ENCODE results near the gene SERINC5. TPM values are rescaled to one million over a fixed set of nuclear protein-coding genes. Genes with fewer than 3 reads are reported as not detected.

SERINC5 gene
- total RNA-seq, 5 donors from 2014 or later (not counting 1 experiment from before 2014, with no cell fraction given): 109 to 170 (median 112) TPM

DNA sequence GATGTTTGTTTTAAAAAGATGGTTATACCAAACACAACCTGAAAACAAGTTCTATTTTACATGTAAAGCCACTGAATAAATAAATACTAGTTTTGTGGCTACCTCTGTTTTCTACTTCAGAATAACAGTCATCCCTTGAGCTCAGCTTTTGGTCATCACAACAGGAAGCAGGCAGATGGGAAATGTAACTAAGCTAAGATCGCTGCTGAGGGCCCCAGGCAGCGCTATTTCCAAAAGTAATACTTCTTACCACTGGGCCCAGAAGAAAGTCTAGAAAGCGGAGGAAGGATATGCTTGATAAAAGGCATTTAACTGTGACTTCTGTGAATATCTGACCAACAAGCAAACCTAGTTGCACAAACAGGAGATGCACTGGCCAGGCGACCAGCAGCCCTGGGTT lies 61.4 kb downstream of the SERINC5 start:
- H3K4me3 Mint-ChIP-seq: peak overlapping the region; percentile 35 to 84 (median 71)
- Histone ChIP-seq H3K27me3 (replicated peaks in 1 of 2; ENCODE audit: control insufficient read depth in 2 of 2, extremely low read depth in 1 of 2, insufficient read depth in 2 of 2, low read length in 1 of 2) (no peaks in the 10 kb centered on the region), H3K9me3 (no peaks in the 10 kb centered on the region), H3K27ac (ENCODE audit: low read length) (peak overlapping the region; percentile 85), H3K4me1 (ENCODE audit: control insufficient read depth in 1 of 2, extremely low read depth in 1 of 2, insufficient read depth in 2 of 2, low read length in 2 of 2) (peaks cover 67 to 85% of the 10 kb centered on the region in 2 experiments), H3K4me3 (ENCODE audit: control insufficient read depth in 1 of 2, extremely low read depth in 1 of 2, low read length in 1 of 2) (peak overlapping the region in 1 of 2 donors; percentile 29), H3K36me3 (ENCODE audit: control insufficient read depth in 2 of 2, extremely low read depth in 1 of 2, insufficient read depth in 1 of 2, low read length in 1 of 2) (peaks cover 6 to 30% of the 10 kb centered on the region in 2 donors)
- peak overlapping the region; percentile 96 for H3K27ac Mint-ChIP-seq
- ChIA-PET POLR2A (interaction anchor here (0.7 to 1.4 kb wide), 4 partner anchors 9 to 62 kb away, joined by 4 to 7 read pairs (median 5); no protein-coding TSS in a partner anchor), CTCF (interaction anchor here in 1 of 2 donors (0.9 kb wide), 1 partner anchor 11 kb away, joined by 3 read pairs; no protein-coding TSS in a partner anchor)
- no peaks in the 10 kb centered on the region for H3K9me3 Mint-ChIP-seq
- ATAC-seq (replicated peaks in 1 of 4) (no peak), DNase-seq (no peak)
- peaks cover 36% of the 10 kb centered on the region for H3K36me3 Mint-ChIP-seq
- no peaks in the 10 kb centered on the region for H3K27me3 Mint-ChIP-seq
- H3K4me1 Mint-ChIP-seq: peaks cover 91 to 98% (median 93%) of the 10 kb centered on the region in 3 donors
- WGBS (ENCODE audit: insufficient coverage): 33% methylated on average over 1 of the region's 4 CpGs

DNA sequence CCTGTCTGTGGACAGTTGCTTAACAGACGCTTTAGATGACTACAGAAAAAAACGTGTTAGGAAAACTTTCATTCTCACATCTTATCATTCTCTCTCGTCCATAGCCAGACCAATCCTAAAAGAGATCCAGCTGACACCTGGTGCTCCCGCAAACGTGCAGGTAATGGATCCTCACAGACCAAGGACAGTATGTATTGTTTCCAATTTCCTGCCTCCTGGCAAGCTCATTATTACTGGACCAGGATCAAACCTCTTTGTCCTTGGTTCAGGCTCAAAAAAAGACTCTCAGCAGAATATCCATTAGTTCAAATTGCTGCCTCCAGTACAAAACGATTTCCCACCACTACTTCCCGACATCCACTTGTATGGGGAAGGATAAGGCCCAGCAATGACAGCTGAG lies 62.4 kb downstream of the SERINC5 start:
- Histone ChIP-seq H3K4me3 (ENCODE audit: control insufficient read depth in 1 of 2, extremely low read depth in 1 of 2, low read length in 1 of 2) (no peak overlapping the region), H3K27ac (ENCODE audit: low read length) (peak overlapping the region; percentile 85), H3K9me3 (no peaks in the 10 kb centered on the region), H3K36me3 (ENCODE audit: control insufficient read depth in 2 of 2, extremely low read depth in 1 of 2, insufficient read depth in 1 of 2, low read length in 1 of 2) (peaks cover 6 to 20% of the 10 kb centered on the region in 2 donors), H3K4me1 (ENCODE audit: control insufficient read depth in 1 of 2, extremely low read depth in 1 of 2, insufficient read depth in 2 of 2, low read length in 2 of 2) (peaks cover 67 to 87% of the 10 kb centered on the region in 2 experiments), H3K27me3 (replicated peaks in 1 of 2; ENCODE audit: control insufficient read depth in 2 of 2, extremely low read depth in 1 of 2, insufficient read depth in 2 of 2, low read length in 1 of 2) (no peaks in the 10 kb centered on the region)
- 42% methylated on average over 5 of the region's 7 CpGs for WGBS (ENCODE audit: insufficient coverage)
- CTCF ChIA-PET: interaction anchor here in 1 of 2 donors (1.3 to 2.1 kb wide), 2 partner anchors 11 to 19 kb away, joined by 3 to 10 read pairs; no protein-coding TSS in a partner anchor
- Mint-ChIP-seq H3K9me3 (no peaks in the 10 kb centered on the region), H3K4me3 (peak overlapping the region; percentile 55 to 84 (median 71)), H3K36me3 (peaks cover 27% of the 10 kb centered on the region), H3K27me3 (no peaks in the 10 kb centered on the region), H3K4me1 (peaks cover 90 to 98% (median 91%) of the 10 kb centered on the region in 3 donors), H3K27ac (peak overlapping the region; percentile 96)
- DNase-seq: no peak
- POLR2A ChIA-PET: interaction anchor here (0.6 to 2.2 kb wide), 9 partner anchors 11 to 102 kb away, joined by 3 to 11 read pairs (median 4); no protein-coding TSS in a partner anchor
- no peak for ATAC-seq (replicated peaks in 1 of 4)

DNA sequence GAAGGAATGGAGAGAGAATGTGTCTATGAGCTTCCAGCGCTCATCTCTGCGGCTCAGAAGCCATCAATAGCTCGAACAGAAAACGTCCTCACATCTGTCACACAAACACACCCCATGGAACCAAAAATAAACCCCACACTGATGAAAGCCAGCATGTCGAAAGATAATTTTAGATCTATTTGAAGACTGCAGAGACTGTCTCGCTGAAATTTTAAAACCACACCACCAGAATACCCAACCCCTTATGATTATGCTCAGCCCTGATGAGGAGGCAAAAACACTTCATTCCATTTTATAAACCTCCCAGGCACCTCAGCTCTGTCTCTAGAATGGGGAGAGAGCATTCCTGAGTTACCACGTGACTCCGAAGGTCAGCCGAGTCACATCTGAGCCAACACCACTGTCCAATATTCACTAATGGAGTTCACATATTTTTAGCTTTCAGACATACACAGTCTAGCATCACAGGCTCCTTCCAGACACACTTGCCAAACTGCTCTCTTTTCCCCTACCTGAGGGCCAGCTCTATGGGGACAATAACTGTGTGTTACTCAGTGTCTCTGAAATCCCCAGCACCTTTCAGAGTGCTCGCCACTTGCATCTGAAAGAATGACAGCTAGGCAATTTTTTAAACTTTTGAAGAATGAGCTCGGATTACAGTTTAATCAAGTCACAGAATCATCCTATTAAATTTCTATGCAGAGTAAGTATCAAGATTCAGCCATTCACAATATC lies 63.2 kb downstream of the SERINC5 start:
- Histone ChIP-seq H3K4me1 (ENCODE audit: control insufficient read depth in 1 of 2, extremely low read depth in 1 of 2, insufficient read depth in 2 of 2, low read length in 2 of 2) (peaks cover 73 to 88% of the 10 kb centered on the region in 2 experiments), H3K36me3 (ENCODE audit: control insufficient read depth in 2 of 2, extremely low read depth in 1 of 2, insufficient read depth in 1 of 2, low read length in 1 of 2) (peaks cover 0 to 15% of the 10 kb centered on the region in 2 donors), H3K27ac (ENCODE audit: low read length) (peak overlapping the region; percentile 85), H3K4me3 (ENCODE audit: control insufficient read depth in 1 of 2, extremely low read depth in 1 of 2, low read length in 1 of 2) (peak overlapping the region; percentile 0 to 33), H3K27me3 (replicated peaks in 1 of 2; ENCODE audit: control insufficient read depth in 2 of 2, extremely low read depth in 1 of 2, insufficient read depth in 2 of 2, low read length in 1 of 2) (no peaks in the 10 kb centered on the region), H3K9me3 (no peaks in the 10 kb centered on the region)
- Mint-ChIP-seq H3K9me3 (no peaks in the 10 kb centered on the region), H3K4me3 (peak overlapping the region; percentile 55 to 84 (median 71)), H3K27ac (peak overlapping the region; percentile 96), H3K4me1 (peaks cover 87 to 98% (median 89%) of the 10 kb centered on the region in 3 donors), H3K27me3 (no peaks in the 10 kb centered on the region), H3K36me3 (peaks cover 24% of the 10 kb centered on the region)
- peak in 6 of 35 experiments; percentile 17 to 54 (median 32) for DNase-seq
- CTCF ChIA-PET: interaction anchor here (0.6 to 2.1 kb wide), 7 partner anchors 9 to 100 kb away, joined by 3 to 10 read pairs (median 3); no protein-coding TSS in a partner anchor
- 57% methylated on average over 6 of the region's 11 CpGs for WGBS (ENCODE audit: insufficient coverage)
- peak; percentile 32 to 68 (median 42) for ATAC-seq (replicated peaks in 1 of 4)
- POLR2A ChIA-PET: interaction anchor here (0.6 to 2.2 kb wide), 10 partner anchors 10 to 101 kb away, joined by 3 to 11 read pairs (median 4); no protein-coding TSS in a partner anchor

DNA sequence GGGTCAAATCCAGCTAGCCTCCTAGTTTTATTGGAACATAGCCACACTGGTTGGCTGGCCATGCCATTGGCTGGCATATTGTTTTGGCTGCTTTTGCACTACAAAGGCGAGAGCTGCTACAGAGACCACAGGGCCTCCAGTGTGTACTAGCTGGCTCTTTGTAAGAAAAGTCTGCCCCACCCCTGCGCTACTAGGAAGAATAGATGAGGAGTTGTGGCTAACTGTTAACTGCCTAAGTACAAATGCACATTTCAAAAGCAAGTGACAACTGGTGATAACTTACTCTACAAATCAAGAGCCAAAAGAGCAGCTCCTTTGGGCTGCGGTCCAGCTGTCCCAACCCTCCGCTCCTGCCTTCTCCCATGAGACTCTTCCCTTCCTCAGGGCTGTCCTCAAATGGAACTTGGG lies 63.9 kb downstream of the SERINC5 start:
- Histone ChIP-seq H3K4me1 (ENCODE audit: control insufficient read depth in 1 of 2, extremely low read depth in 1 of 2, insufficient read depth in 2 of 2, low read length in 2 of 2) (peaks cover 79 to 89% of the 10 kb centered on the region in 2 experiments), H3K27ac (ENCODE audit: low read length) (peak overlapping the region; percentile 85), H3K4me3 (ENCODE audit: control insufficient read depth in 1 of 2, extremely low read depth in 1 of 2, low read length in 1 of 2) (peak overlapping the region; percentile 0 to 35), H3K9me3 (no peaks in the 10 kb centered on the region), H3K27me3 (replicated peaks in 1 of 2; ENCODE audit: control insufficient read depth in 2 of 2, extremely low read depth in 1 of 2, insufficient read depth in 2 of 2, low read length in 1 of 2) (no peaks in the 10 kb centered on the region), H3K36me3 (ENCODE audit: control insufficient read depth in 2 of 2, extremely low read depth in 1 of 2, insufficient read depth in 1 of 2, low read length in 1 of 2) (peaks cover 0 to 9% of the 10 kb centered on the region in 2 donors)
- Mint-ChIP-seq H3K36me3 (peaks cover 22% of the 10 kb centered on the region), H3K27me3 (no peaks in the 10 kb centered on the region), H3K9me3 (no peaks in the 10 kb centered on the region), H3K4me1 (peaks cover 86 to 98% (median 88%) of the 10 kb centered on the region in 3 donors), H3K4me3 (peak overlapping the region; percentile 55 to 84 (median 71)), H3K27ac (peak overlapping the region; percentile 96)
- POLR2A ChIA-PET: interaction anchor here (0.7 to 2.2 kb wide), 4 partner anchors 20 to 69 kb away, joined by 4 to 11 read pairs (median 4); no protein-coding TSS in a partner anchor
- WGBS (ENCODE audit: insufficient coverage): 26% methylated on average over 3 of the region's 4 CpGs
- CTCF ChIA-PET: interaction anchor here (0.6 to 2.1 kb wide), 6 partner anchors 13 to 67 kb away, joined by 3 to 10 read pairs (median 3); no protein-coding TSS in a partner anchor
- peak in 32 of 35 experiments; percentile 19 to 65 (median 44) for DNase-seq
- ATAC-seq (replicated peaks in 1 of 4): peak; percentile 78 to 85 (median 80)

DNA sequence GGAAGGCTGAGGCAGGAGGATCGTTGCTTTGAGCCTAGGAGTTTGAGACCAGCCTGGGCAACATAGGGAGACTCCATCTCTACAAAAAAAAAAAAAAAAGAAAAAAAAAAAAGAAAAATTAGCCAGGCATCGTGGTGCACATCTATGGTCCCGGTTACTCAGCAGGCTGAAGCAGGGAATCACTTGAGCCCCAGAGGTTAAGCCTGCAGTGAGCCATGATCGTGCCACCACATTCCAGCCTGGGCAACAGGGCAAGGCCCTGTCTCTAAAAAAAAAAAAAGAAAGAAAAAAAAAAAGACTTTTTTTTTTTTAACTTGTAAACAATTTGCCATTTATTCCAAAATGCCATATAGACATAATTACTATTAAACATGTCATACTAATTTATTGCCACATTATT lies 64.5 kb downstream of the SERINC5 start:
- Mint-ChIP-seq H3K27ac (peak overlapping the region; percentile 100), H3K9me3 (no peaks in the 10 kb centered on the region), H3K36me3 (peaks cover 24% of the 10 kb centered on the region), H3K27me3 (no peaks in the 10 kb centered on the region), H3K4me1 (peaks cover 88 to 99% (median 89%) of the 10 kb centered on the region in 3 donors), H3K4me3 (peak overlapping the region; percentile 84 to 86 (median 84))
- no peaks in the 10 kb centered on the region for H3K27me3 ChIP-seq (replicated peaks in 1 of 2; ENCODE audit: control insufficient read depth in 2 of 2, extremely low read depth in 1 of 2, insufficient read depth in 2 of 2, low read length in 1 of 2)
- H3K27ac ChIP-seq (ENCODE audit: low read length): peak overlapping the region; percentile 85
- peak in 1 of 4 experiments; percentile 1 for ATAC-seq (replicated peaks in 1 of 4)
- ChIA-PET POLR2A (interaction anchor here in 1 of 2 donors (2.2 kb wide), 1 partner anchor 63 kb away, joined by 11 read pairs; no protein-coding TSS in a partner anchor), CTCF (interaction anchor here in 1 of 2 donors (0.6 to 2.1 kb wide), 3 partner anchors 13 to 66 kb away, joined by 3 to 10 read pairs (median 4); no protein-coding TSS in a partner anchor)
- peak overlapping the region in 1 of 2 donors; percentile 35 for H3K4me3 ChIP-seq (ENCODE audit: control insufficient read depth in 1 of 2, extremely low read depth in 1 of 2, low read length in 1 of 2)
- H3K36me3 ChIP-seq (ENCODE audit: control insufficient read depth in 2 of 2, extremely low read depth in 1 of 2, insufficient read depth in 1 of 2, low read length in 1 of 2): peaks cover 0 to 6% of the 10 kb centered on the region in 2 donors
- WGBS (ENCODE audit: insufficient coverage): 80% methylated on average over 1 of the region's 4 CpGs
- DNase-seq: no peak
- no peaks in the 10 kb centered on the region for H3K9me3 ChIP-seq
- peaks cover 85 to 95% of the 10 kb centered on the region in 2 experiments for H3K4me1 ChIP-seq (ENCODE audit: control insufficient read depth in 1 of 2, extremely low read depth in 1 of 2, insufficient read depth in 2 of 2, low read length in 2 of 2)

DNA sequence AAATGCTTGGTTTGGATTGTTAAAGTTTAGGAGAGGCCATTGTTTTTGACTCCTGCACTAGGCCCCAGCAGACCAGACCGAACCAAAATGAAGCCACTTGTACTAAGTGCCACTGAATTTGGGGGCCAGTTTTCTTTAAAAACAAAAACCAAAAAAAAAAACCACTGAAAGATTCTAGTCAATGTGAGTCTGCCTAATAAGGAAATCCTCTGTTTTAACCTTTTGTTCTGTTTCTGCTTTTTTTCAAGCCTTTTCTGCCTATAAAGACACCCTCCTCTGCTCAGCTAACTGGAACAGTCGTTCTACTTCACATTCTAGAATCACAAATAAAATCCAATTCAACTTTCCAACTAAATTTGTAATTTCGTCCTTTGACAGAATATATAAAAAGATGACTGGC lies 64.9 kb downstream of the SERINC5 start:
- H3K9me3 Mint-ChIP-seq: no peaks in the 10 kb centered on the region
- peak in 1 of 4 experiments; percentile 17 for ATAC-seq (replicated peaks in 1 of 4)
- H3K27me3 Mint-ChIP-seq: no peaks in the 10 kb centered on the region
- peak overlapping the region; percentile 84 to 86 (median 84) for H3K4me3 Mint-ChIP-seq
- no peaks in the 10 kb centered on the region for H3K27me3 ChIP-seq (replicated peaks in 1 of 2; ENCODE audit: control insufficient read depth in 2 of 2, extremely low read depth in 1 of 2, insufficient read depth in 2 of 2, low read length in 1 of 2)
- POLR2A ChIA-PET: interaction anchor here (0.5 to 1.0 kb wide), 2 partner anchors 50 to 59 kb away, joined by 4 to 5 read pairs; no protein-coding TSS in a partner anchor
- H3K27ac Mint-ChIP-seq: peak overlapping the region; percentile 100
- no peaks in the 10 kb centered on the region for H3K9me3 ChIP-seq
- peak overlapping the region; percentile 85 for H3K27ac ChIP-seq (ENCODE audit: low read length)
- no CpG with 5 or more reads among the region's 3 CpGs for WGBS (ENCODE audit: insufficient coverage)
- H3K4me1 Mint-ChIP-seq: peaks cover 87 to 99% (median 88%) of the 10 kb centered on the region in 3 donors
- DNase-seq: peak in 1 of 35 experiments; percentile 39
- peak overlapping the region in 1 of 2 donors; percentile 30 for H3K4me3 ChIP-seq (ENCODE audit: control insufficient read depth in 1 of 2, extremely low read depth in 1 of 2, low read length in 1 of 2)
- H3K36me3 Mint-ChIP-seq: peaks cover 21% of the 10 kb centered on the region
- H3K4me1 ChIP-seq (ENCODE audit: control insufficient read depth in 1 of 2, extremely low read depth in 1 of 2, insufficient read depth in 2 of 2, low read length in 2 of 2): peaks cover 85 to 96% of the 10 kb centered on the region in 2 experiments
- CTCF ChIA-PET: no interaction called here
- peaks cover 0 to 2% of the 10 kb centered on the region in 2 donors for H3K36me3 ChIP-seq (ENCODE audit: control insufficient read depth in 2 of 2, extremely low read depth in 1 of 2, insufficient read depth in 1 of 2, low read length in 1 of 2)

All from T-cell (primary cell).